Endothelial cell of umbilical vein (primary cell): ENCODE measurements around the gene NCR2. TPM values are rescaled to one million over a fixed set of nuclear protein-coding genes. Genes with fewer than 3 reads are reported as not detected.

Source experiments
- BruUV-seq: library from RNA; stranded (reverse); fragments of 400-500 nt; replicated peaks from 2 replicates; lab custom pipeline; 2021; lab: Mats Ljungman, UMichigan
- CTCF ChIA-PET: fragments of 300-600, 350-600 bp; sonication (Branson Sonifier 250); formaldehyde crosslinking; loops from one replicate; lab custom pipeline; 2021; ENCODE audit warnings: antibody characterized with exemption, inconsistent platforms; lab: Charles Lee
- POLR2A ChIA-PET: fragments of 300-600, 350-600 bp; sonication (Branson Sonifier 250); formaldehyde crosslinking; loops from one replicate; lab custom pipeline; 2021; ENCODE audit warnings: antibody characterized with exemption, inconsistent platforms; lab: Charles Lee
- DNase-seq: peaks from one replicate; pipeline ENCODE4 v3.0.0-alpha.2; 2011; ENCODE audit warnings: low read depth, low spot score
- FAIRE-seq: peaks from 2 replicates; lab custom pipeline; 2011; peaks lifted over from hg19 to GRCh38; lab: Jason Lieb, UNC
- H2AFZ ChIP-seq: 2 replicates; pipeline ENCODE4 v1.6.0; 2012; ENCODE audit warnings: low read depth, low read length, control low read depth, inconsistent platforms
- H3K27ac ChIP-seq: 2 replicates; pipeline ENCODE4 v1.5.1; 2011; ENCODE audit warnings: low read depth, mild to moderate bottlenecking, control low read depth, low read length, moderate library complexity; ENCODE audit not compliant: insufficient read depth
- H3K27me3 ChIP-seq, 2 experiments: 2 replicates each; pipeline versions ENCODE4 v1.6.0 to v1.6.1; 2011; ENCODE audit warnings: low read length in 2 of 2, mixed read lengths in 1 of 2; ENCODE audit not compliant: control insufficient read depth in 2 of 2, insufficient read depth in 2 of 2
- H3K36me3 ChIP-seq, 2 experiments: 2 replicates in 1 of 2; 3 replicates in 1 of 2; pipeline ENCODE4 v1.5.1; 2011; ENCODE audit warnings: low read length in 2 of 2, mild to moderate bottlenecking in 1 of 2, moderate library complexity in 1 of 2; ENCODE audit not compliant: control insufficient read depth in 2 of 2, insufficient read depth in 2 of 2; ENCODE audit errors: extremely low read depth in 1 of 2
- H3K4me1 ChIP-seq: 3 replicates; pipeline ENCODE4 v1.5.1; 2011; ENCODE audit warnings: mild to moderate bottlenecking, low read length; ENCODE audit not compliant: control insufficient read depth, insufficient read depth; ENCODE audit errors: extremely low read depth
- H3K4me2 ChIP-seq: 2 replicates; pipeline ENCODE4 v1.6.1; 2011; ENCODE audit warnings: low read length, control low read depth, mixed read lengths; ENCODE audit not compliant: insufficient read depth
- H3K4me3 ChIP-seq, 3 experiments: fragments of 200-600 bp in 1 of 3; sonication (generic), shearing (Covaris generic) in 1 of 3; replicated peaks in 1 of 3; 2 replicates each; pipeline ENCODE4 v1.5.1; 2011 to 2016; ENCODE audit warnings: control low read depth in 3 of 3, low read length in 3 of 3, mild to moderate bottlenecking in 2 of 3, inconsistent platforms in 1 of 3, low read depth in 1 of 3, moderate library complexity in 1 of 3; ENCODE audit not compliant: insufficient read depth in 1 of 3
- H3K79me2 ChIP-seq: 2 replicates; pipeline ENCODE4 v1.6.0; 2012; ENCODE audit warnings: low read length, inconsistent platforms; ENCODE audit not compliant: control insufficient read depth, insufficient read depth
- H3K9ac ChIP-seq: replicated peaks from 2 replicates; pipeline ENCODE3; 2011; ENCODE audit warnings: low read length, control low read depth; ENCODE audit not compliant: insufficient read depth; ENCODE audit errors: extremely low read depth
- H3K9me1 ChIP-seq: replicated peaks from 3 replicates; pipeline ENCODE4 v1.6.0; 2011; ENCODE audit warnings: mild to moderate bottlenecking, low read length; ENCODE audit not compliant: control insufficient read depth, insufficient read depth; ENCODE audit errors: extremely low read depth
- H3K9me3 ChIP-seq: replicated peaks from 2 replicates; pipeline ENCODE4 v1.5.1; 2012; ENCODE audit warnings: low read length, inconsistent platforms; ENCODE audit not compliant: control insufficient read depth, insufficient read depth
- H4K20me1 ChIP-seq: replicated peaks from 2 replicates; pipeline ENCODE3; 2011; ENCODE audit warnings: mild to moderate bottlenecking, low read length; ENCODE audit not compliant: control insufficient read depth, insufficient read depth; ENCODE audit errors: extremely low read depth
- CTCF ChIP-seq, 2 donors: IDR thresholded peaks; 1 replicate in 1 of 2; 2 replicates in 1 of 2; pipeline ENCODE4 v1.5.1; 2011; ENCODE audit warnings: low read length in 2 of 2, mild to moderate bottlenecking in 2 of 2, moderate library complexity in 2 of 2, control low read depth in 1 of 2, inconsistent platforms in 1 of 2, low read depth in 1 of 2; ENCODE audit not compliant: insufficient read depth in 1 of 2; ENCODE audit errors: extremely low read depth in 1 of 2
- EZH2 ChIP-seq: IDR thresholded peaks from 2 replicates; pipeline ENCODE4 v1.6.1; 2012; ENCODE audit warnings: borderline replicate concordance, low read depth, mild to moderate bottlenecking, moderate library complexity, low read length, inconsistent platforms; ENCODE audit not compliant: severe bottlenecking
- FOS ChIP-seq: IDR thresholded peaks from 2 replicates; pipeline ENCODE4 v1.6.1; 2011; ENCODE audit warnings: mild to moderate bottlenecking, low read length, moderate library complexity, borderline replicate concordance; ENCODE audit not compliant: insufficient read depth
- GATA2 ChIP-seq: IDR thresholded peaks from 2 replicates; pipeline ENCODE4 v1.7.0; 2011; ENCODE audit warnings: low read depth, mild to moderate bottlenecking, moderate library complexity, mixed read lengths, low read length; ENCODE audit not compliant: insufficient read length, insufficient read depth
- JUN ChIP-seq: IDR thresholded peaks from 2 replicates; pipeline ENCODE4 v1.6.1; 2011; ENCODE audit warnings: borderline replicate concordance, low read depth; ENCODE audit not compliant: insufficient read length, insufficient read depth
- MAX ChIP-seq: IDR thresholded peaks from 2 replicates; pipeline ENCODE4 v1.6.1; 2011; ENCODE audit not compliant: insufficient read depth, insufficient read length
- MYC ChIP-seq: IDR thresholded peaks from one replicate; pipeline ENCODE4 v1.6.1; 2011; ENCODE audit warnings: mild to moderate bottlenecking, low read depth, low read length
- POLR2A ChIP-seq: IDR thresholded peaks from 2 replicates; pipeline ENCODE4 v1.6.1; 2012; ENCODE audit warnings: low read depth, mild to moderate bottlenecking, control low read depth, low read length
- POLR2AphosphoS5 ChIP-seq: IDR thresholded peaks from 2 replicates; pipeline ENCODE4 v1.6.1; 2012; ENCODE audit warnings: low read depth, mild to moderate bottlenecking, control low read depth, low read length, moderate library complexity; ENCODE audit not compliant: insufficient read depth
- dilution Hi-C: fragments of 300-500 bp; cut with MboI; formaldehyde crosslinking; loops from one replicate; pipeline ENCODE4 v1.15.0; 2019; ENCODE audit warnings: low sequenced_read_pairs; ENCODE audit not compliant: extremely low pct_ligation_motif_present
- intact Hi-C: fragments of 100-400 bp; cut with micrococcal nuclease; formaldehyde crosslinking; loops from one replicate; pipeline ENCODE4 v1.10.0; 2022
- polyA plus RNA-seq, 4 experiments: library from polyadenylated mRNA; depleted of rRNA in 3 of 4; stranded (reverse) in 3 of 4; unstranded in 1 of 4; fragments of >200 nt; gene quantifications; 2 replicates each; pipeline versions ENCODE4 v1.2.1 to v1.2.3, GENCODE V29; 2011 to 2012; ENCODE audit warnings: missing spikeins in 1 of 4
- total RNA-seq: library from RNA; stranded (reverse); gene quantifications from 2 replicates; pipeline ENCODE4 v1.2.3, GENCODE V29; 2021

NCR2 gene
- total and polyA plus RNA-seq, 2 donors (not counting 3 experiments of a cell fraction or from before 2014, with no cell fraction given), result not detected

GRCh38 chr6:41338659-41339058, 3.3 kb downstream of the NCR2 start:
- H3K9me1 ChIP-seq, result no peaks in the 10 kb centered on the region
- dilution Hi-C loops (no loop called here), intact Hi-C loops (no loop called here)
- ChIA-PET CTCF (interaction anchor here (0.7 to 1.6 kb wide), 4 partner anchors 18 to 32 kb away, joined by 3 to 9 read pairs (median 4); no protein-coding TSS in a partner anchor), POLR2A (no interaction called here)
- no peak for TF ChIP-seq GATA2
- no peak for TF ChIP-seq CTCF (IDR thresholded peaks at IDR 0.05; ENCODE audit: extremely low read depth in 1 of 2, insufficient read depth in 1 of 2, low read depth in 1 of 2, low read length in 2 of 2)
- no peak for TF ChIP-seq MAX
- TF ChIP-seq JUN, result no peak
- TF ChIP-seq MYC, result no peak
- no peak for TF ChIP-seq FOS
- no peak for TF ChIP-seq POLR2AphosphoS5
- TF ChIP-seq POLR2A, result no peak
- no peak for TF ChIP-seq EZH2
- H3K27ac ChIP-seq, result no peak overlapping the region
- no peak overlapping the region for H3K4me3 ChIP-seq
- H2AFZ ChIP-seq, result no peak overlapping the region
- no peak overlapping the region for H3K4me2 ChIP-seq
- H3K4me1 ChIP-seq, result no peaks in the 10 kb centered on the region
- no peak for DNase-seq
- no peaks in the 10 kb centered on the region for H3K36me3 ChIP-seq
- H3K9ac ChIP-seq, result no peak overlapping the region
- no peak for FAIRE-seq
- no peaks in the 10 kb centered on the region for H3K9me3 ChIP-seq
- H4K20me1 ChIP-seq, result no peaks in the 10 kb centered on the region
- BruUV-seq, result no TSS peak
- no peaks in the 10 kb centered on the region for H3K79me2 ChIP-seq
- H3K27me3 ChIP-seq, result peaks cover 0 to 6% of the 10 kb centered on the region in 2 experiments
